ENCODE results near the gene MRPS10.

GRCh38 chr6:42257614-42258013 is 40.0 kb upstream of the MRPS10 start:
- TF ChIP-seq ESRRA (IDR thresholded peaks at IDR 0.05; ENCODE audit: borderline replicate concordance, low read length) (no peak), MAX (IDR thresholded peaks at IDR 0.05) (no peak), RFX5 (IDR thresholded peaks at IDR 0.05) (no peak), CTCF (IDR thresholded peaks at IDR 0.05) (no peak)
